Epithelial cell of esophagus (primary cell): ENCODE measurements around the gene ALDH3B2.

Source experiments
- DNase-seq: peaks from one replicate; pipeline ENCODE4 v3.0.0; 2010; ENCODE audit warnings: low read depth
- H3K4me3 ChIP-seq: 2 replicates; pipeline ENCODE4 v1.5.1; 2011; ENCODE audit warnings: mild to moderate bottlenecking, low read length, control low read depth
- CTCF ChIP-seq: IDR thresholded peaks from 2 replicates; pipeline ENCODE4 v1.5.1; 2011; ENCODE audit warnings: low read depth, mild to moderate bottlenecking, low read length, control low read depth, inconsistent platforms; ENCODE audit not compliant: insufficient read depth; ENCODE audit errors: missing control alignments

Gene ALDH3B2

GRCh38 chr11:67617243-67617953, 57.0 kb downstream of the ALDH3B2 start:
- H3K4me3 ChIP-seq: no peak overlapping the region

GRCh38 chr11:67616431-67617242, 57.8 kb downstream of the ALDH3B2 start:
- TF ChIP-seq CTCF: no peak
- H3K4me3 ChIP-seq: no peak overlapping the region
- DNase-seq: no peak

More at GRCh38 chr11:67617243-67617953, 57.0 kb downstream of the ALDH3B2 start:
- DNase-seq: no peak
- no peak for TF ChIP-seq CTCF

- no peak overlapping the region for H3K4me3 ChIP-seq
- no peak for TF ChIP-seq CTCF
Measured at GRCh38 chr11:67615728-67616430, 58.5 kb downstream of the ALDH3B2 start.

GRCh38 chr11:67614730-67615714, 59.4 kb downstream of the ALDH3B2 start:
- DNase-seq: peak; percentile 44
- no peak overlapping the region for H3K4me3 ChIP-seq
- peak; percentile 59 for TF ChIP-seq CTCF

More at GRCh38 chr11:67615728-67616430, 58.5 kb downstream of the ALDH3B2 start:
- DNase-seq: no peak

GRCh38 chr11:67613960-67614715, 60.3 kb downstream of the ALDH3B2 start:
- peak overlapping the region; percentile 45 for H3K4me3 ChIP-seq
- peak; percentile 74 for DNase-seq

More at GRCh38 chr11:67613960-67614715, 60.3 kb downstream of the ALDH3B2 start:
- peak; percentile 75 for TF ChIP-seq CTCF
